Measurements from ENCODE around the gene PRR16. TPM values are rescaled to one million over a fixed set of nuclear protein-coding genes. Genes with fewer than 3 reads are reported as not detected.

Gene PRR16
- total RNA-seq, 1 donor from 2014 or later: 0.95 TPM

DNA sequence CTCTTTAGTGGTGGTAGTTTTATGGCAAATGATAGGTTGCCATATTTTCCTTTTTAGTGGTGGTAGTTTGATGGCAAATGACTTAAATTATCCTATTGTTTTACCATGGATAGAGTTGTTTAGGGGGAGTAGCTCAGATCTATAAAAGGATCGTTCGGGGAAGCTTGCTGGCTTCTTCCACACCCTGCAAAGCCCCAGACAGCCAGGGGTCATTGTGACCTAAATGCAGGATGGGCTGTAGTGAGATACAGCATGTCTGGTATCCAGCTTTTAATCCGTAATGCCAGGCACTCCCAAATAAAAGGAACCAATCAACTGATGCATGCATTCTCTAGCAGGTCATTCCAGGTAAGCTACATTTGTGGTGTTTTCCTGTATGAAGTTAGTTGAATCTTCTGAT lies 67.1 kb downstream of the PRR16 start:
- Histone ChIP-seq H3K9me3 (no peaks in the 10 kb centered on the region), H3K4me1 (no peaks in the 10 kb centered on the region), H3K27ac (no peak overlapping the region), H3K36me3 (no peaks in the 10 kb centered on the region), H3K4me3 (no peak overlapping the region), H3K27me3 (ENCODE audit: low read depth) (no peaks in the 10 kb centered on the region)
- intact Hi-C loops (cut with DNase I): no loop called here
- no peak for ATAC-seq
- no peak for TF ChIP-seq CTCF (IDR thresholded peaks at IDR 0.05)
- DNase-seq: no peak

DNA sequence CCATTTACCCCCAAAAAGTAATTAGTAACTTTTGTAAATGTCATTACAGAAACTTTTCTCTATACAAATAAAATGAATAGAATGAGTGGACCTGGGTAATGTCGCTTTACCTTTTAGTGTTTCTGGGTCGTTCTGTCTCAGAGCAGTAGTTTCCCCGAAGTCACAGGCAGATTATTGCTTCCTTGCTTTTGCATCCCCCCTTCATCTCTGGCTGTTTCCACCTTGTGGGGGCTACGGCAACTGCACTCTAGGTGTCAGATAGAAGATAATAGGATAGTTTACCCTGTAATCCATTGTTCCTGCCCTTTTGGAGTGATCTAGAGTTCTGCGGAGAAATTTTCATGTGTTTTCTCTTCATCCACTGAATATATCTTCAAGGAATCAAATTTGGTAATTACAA lies 68.7 kb downstream of the PRR16 start:
- no peak overlapping the region for H3K4me3 ChIP-seq
- no peaks in the 10 kb centered on the region for H3K27me3 ChIP-seq (ENCODE audit: low read depth)
- H3K27ac ChIP-seq: no peak overlapping the region
- no peaks in the 10 kb centered on the region for H3K36me3 ChIP-seq
- H3K4me1 ChIP-seq: no peaks in the 10 kb centered on the region
- ATAC-seq: no peak
- TF ChIP-seq CTCF (IDR thresholded peaks at IDR 0.05): no peak
- no peaks in the 10 kb centered on the region for H3K9me3 ChIP-seq
- DNase-seq: no peak
- intact Hi-C loops (cut with DNase I): no loop called here

DNA sequence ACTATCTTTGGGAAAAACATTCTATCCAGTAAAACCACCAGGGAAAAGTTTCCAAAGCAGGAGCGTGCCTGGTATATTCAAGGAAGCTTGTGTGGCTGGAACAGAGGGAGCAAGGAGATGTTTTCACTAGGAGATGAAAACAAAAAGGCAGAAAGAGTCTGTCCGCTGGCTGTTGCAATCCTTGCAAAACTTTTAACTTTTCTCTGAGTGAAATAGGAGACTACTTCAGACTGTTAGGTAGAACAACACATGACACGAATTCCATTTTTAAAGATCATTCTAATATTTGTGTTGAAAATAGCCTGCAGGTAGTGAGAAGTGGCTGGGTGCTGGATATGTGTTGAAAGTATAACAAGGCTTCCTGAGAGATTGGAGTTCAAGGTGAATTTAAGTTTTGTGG lies 69.5 kb downstream of the PRR16 start:
- H3K4me3 ChIP-seq: no peak overlapping the region
- no peak for TF ChIP-seq CTCF (IDR thresholded peaks at IDR 0.05)
- H3K9me3 ChIP-seq: no peaks in the 10 kb centered on the region
- DNase-seq: no peak
- intact Hi-C loops (cut with DNase I): no loop called here
- H3K4me1 ChIP-seq: no peaks in the 10 kb centered on the region
- H3K36me3 ChIP-seq: no peaks in the 10 kb centered on the region
- H3K27ac ChIP-seq: no peak overlapping the region
- H3K27me3 ChIP-seq (ENCODE audit: low read depth): no peaks in the 10 kb centered on the region
- ATAC-seq: no peak

DNA sequence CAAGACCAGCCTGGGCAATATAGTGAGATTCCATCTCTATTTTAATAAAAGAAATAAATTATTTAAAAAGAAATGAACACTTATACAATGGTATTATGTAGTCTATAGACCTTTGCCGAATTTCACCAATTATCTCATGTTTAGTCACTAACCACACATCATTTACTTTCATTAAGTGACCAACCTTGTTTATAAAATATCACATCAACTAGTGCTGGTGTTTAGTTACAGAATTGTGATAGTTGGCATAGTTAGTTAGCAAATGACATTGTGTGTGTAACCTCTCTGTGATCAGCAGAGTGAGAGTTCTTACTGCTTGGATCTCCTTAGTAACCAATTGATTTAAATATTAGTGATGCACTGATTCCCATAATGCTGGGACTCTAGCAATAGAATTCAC lies 71.8 kb downstream of the PRR16 start:
- H3K27me3 ChIP-seq (ENCODE audit: low read depth): no peaks in the 10 kb centered on the region
- no peak overlapping the region for H3K4me3 ChIP-seq
- no peaks in the 10 kb centered on the region for H3K36me3 ChIP-seq
- TF ChIP-seq CTCF (IDR thresholded peaks at IDR 0.05): no peak
- H3K9me3 ChIP-seq: no peaks in the 10 kb centered on the region
- H3K27ac ChIP-seq: no peak overlapping the region
- ATAC-seq: no peak
- no peak for DNase-seq
- H3K4me1 ChIP-seq: no peaks in the 10 kb centered on the region
- intact Hi-C loops (cut with DNase I): no loop called here

DNA sequence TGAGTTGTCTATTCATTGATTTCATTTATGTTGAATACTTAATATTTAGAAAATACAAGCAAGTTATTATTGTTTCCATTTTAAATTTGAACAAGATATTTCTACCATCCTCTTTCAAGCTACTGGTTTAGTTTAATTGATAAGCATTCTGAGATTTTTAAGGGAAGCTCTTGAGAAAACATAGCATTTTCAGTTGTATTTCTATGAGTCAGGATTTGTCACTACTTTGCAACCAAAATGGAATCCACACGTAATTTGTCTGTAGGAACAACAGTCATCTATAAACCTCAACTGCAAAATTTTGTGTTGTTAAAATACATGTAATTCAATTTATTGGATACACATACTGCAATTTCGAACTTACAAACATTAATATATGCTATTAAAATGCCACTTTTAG lies 74.0 kb downstream of the PRR16 start:
- Histone ChIP-seq H3K27me3 (ENCODE audit: low read depth) (no peaks in the 10 kb centered on the region), H3K4me1 (no peaks in the 10 kb centered on the region), H3K36me3 (no peaks in the 10 kb centered on the region), H3K9me3 (no peaks in the 10 kb centered on the region), H3K4me3 (no peak overlapping the region), H3K27ac (no peak overlapping the region)
- TF ChIP-seq CTCF (IDR thresholded peaks at IDR 0.05): no peak
- ATAC-seq: no peak
- DNase-seq: no peak
- intact Hi-C loops (cut with DNase I): no loop called here

DNA sequence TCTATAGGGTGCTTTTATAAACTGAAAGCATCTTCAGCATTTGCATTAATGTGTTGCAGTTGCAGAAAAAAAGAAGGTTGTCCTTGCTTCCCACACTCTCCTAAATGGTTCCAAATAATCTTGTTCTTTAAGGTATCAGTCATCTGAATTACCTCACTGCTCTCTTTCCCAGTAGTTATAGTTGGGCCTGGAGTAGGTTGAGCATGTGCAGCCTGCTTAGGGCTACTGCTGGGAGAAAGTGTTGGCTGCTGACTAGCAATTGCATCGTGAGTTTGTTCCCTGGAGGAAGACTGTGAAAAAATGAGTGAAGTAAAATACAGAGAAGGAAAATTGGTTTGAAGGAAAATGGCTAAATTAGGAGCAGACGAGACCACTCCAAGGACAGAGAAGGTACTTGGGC lies 74.5 kb downstream of the PRR16 start:
- H3K4me3 ChIP-seq: no peak overlapping the region
- no peak overlapping the region for H3K27ac ChIP-seq
- TF ChIP-seq CTCF (IDR thresholded peaks at IDR 0.05): no peak
- no peaks in the 10 kb centered on the region for H3K4me1 ChIP-seq
- no peaks in the 10 kb centered on the region for H3K27me3 ChIP-seq (ENCODE audit: low read depth)
- H3K36me3 ChIP-seq: no peaks in the 10 kb centered on the region
- no peak for DNase-seq
- H3K9me3 ChIP-seq: no peaks in the 10 kb centered on the region
- ATAC-seq: no peak
- intact Hi-C loops (cut with DNase I): no loop called here
